Measurements from ENCODE around the gene GFER.
"Not testable (repeated sequence)": the region's sequence is repeated elsewhere in the genome, so short reads cannot be mapped to it uniquely, and the experiment has no call there.

GFER gene

GRCh38 chr16:2008631-2009163, 24.7 kb downstream of the GFER start:
- no peak for DNase-seq

DNA sequence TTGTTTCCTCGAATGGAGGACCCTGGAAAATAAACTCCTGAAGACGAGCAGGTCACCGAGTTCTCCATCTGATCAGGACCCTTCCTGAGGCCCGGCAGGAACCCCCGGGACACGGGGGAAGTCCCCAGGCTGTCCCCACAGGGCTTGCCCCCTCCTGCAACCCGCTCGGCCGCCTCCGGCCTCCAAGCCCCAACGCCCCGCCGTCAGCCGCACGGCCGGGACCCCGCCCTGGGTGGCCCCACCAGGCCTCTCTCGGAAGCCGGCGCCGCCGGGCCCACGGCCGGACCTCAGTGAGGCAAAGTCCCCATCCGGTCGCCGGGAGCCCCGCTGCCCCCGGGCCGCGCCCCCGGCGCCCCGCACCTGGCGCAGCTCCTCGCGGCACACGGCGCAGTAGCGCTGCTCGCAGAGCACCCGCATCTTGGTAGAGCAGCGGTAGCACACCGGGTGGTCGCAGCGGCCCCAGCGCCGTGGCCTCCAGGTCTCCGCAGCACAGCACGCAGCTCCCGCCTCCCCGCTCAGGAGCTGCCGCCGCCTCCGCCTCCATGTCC, 25.2 kb downstream of the GFER start:
- no peak for DNase-seq

DNA sequence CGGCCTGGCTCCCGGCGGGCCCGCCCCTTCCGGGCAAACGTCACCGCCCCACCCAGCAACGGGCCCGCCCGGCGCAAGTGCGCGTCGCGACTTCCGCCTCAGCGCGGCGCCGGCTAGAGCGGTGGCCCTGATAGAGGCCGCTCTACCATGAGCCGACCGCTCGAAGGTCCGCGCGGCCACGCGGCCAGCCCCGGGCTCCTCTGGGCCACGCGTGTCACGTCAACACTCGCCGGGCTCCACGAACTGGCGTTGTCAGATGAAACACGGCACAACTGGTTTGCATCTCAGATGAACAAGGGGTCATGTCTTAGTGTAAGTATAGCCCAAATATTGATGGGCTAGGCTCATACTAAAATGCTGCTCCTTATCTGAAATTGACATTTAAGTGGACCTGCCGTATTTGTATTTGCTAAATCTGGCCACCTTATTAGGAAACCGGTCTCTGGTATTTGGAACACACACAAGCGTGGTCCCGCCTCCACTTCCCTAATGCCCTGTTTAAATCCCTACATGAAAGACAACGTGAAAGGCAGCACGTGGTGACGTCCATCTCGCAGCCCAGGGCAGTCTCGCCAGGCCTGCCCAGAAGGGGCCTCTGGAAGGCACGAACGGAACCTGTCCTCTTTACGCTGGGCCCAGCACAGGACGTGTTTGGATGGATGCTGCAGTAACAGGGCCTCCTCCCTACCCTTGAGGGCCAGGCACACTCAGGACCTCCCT, 26.0 kb downstream of the GFER start, which contains the start of gene ZNF598:
TSS of gene ZNF598 (minus strand) at position 31 of the 720 bp plus-strand sequence.
- DNase-seq: peak; percentile 68

- not testable (repeated sequence) for DNase-seq
Measured at GRCh38 chr16:2011726-2012125, 27.7 kb downstream of the GFER start.

DNA sequence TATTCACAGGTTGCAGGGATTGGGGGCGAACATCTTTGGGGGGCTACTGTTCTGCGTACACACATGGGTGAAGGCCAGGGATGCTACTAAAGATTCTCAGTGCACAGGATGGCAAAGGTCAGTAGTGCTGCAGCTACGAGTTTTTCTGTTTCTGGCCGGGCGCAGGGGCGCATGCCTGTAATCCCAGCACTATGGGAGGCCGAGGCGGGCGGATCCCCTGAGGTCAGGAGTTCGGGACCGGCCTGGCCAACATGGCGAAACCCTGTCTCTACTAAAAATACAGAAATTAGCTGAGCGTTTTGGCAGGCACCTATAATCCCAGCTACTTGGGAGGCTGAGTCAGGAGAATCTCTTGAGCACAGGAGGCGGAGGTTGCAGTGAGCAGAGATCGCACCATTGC, 29.5 kb downstream of the GFER start:
- no peak for DNase-seq

DNA sequence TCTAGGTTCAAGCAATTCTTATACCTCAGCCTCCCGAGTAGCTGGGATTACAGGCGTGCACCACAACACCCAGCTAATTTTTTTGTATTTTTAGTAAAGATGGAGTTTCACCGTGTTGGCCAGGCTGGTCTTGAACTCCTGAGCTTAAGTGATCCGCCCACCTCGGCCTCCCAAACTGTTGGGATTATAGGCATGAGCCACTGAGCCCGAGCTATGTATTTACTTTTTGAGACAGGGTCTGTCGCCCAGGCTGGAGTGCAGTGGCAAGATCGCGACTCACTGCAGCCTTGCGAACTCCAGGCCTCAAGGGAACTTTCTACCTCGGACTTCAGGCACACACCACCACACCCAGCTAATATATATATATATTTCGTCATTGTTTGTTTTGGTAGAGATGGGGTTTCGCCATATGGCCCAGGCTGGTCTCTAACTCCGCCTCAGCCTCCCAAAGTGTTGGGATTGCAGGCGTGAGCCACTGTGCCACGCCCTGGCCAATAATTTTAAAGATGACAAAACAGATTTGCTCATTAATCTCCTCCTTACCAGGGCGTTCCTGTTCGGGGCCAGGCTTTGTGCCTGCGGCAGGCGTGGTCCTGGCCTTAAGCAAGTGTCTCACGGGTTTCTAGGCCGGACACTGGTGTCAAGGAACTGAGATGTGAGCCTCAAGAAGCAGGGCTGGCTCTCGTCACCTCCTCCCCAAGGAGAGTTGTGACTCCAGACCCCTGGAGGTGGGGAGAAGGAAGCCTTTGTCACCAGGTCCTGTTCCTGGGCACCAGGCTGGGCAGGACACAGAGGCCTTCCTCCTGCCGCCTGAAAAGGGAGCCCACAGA, 31.3 kb downstream of the GFER start:
- DNase-seq: no peak

DNA sequence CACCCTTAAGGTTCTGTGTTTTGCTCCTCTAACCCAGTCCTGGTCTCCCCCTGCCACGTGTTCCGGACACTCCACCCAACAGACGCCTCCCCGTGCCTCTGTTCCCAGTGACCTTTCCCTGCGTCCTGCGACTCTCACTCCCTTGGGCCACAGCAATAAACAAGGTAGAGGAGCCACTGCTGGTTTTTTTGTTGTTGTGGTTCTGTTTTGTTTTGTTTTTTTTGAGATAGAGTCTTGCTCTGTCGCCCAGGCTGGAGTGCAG, 31.9 kb downstream of the GFER start:
- DNase-seq: no peak

- DNase-seq: no peak
Measured at GRCh38 chr16:2016407-2016922, 32.5 kb downstream of the GFER start.

GRCh38 chr16:2019518-2019920, 35.5 kb downstream of the GFER start, which contains the start of gene NPW:
Gene NPW, plus strand, starts transcription at chr16:2019785.
- DNase-seq: no peak

DNA sequence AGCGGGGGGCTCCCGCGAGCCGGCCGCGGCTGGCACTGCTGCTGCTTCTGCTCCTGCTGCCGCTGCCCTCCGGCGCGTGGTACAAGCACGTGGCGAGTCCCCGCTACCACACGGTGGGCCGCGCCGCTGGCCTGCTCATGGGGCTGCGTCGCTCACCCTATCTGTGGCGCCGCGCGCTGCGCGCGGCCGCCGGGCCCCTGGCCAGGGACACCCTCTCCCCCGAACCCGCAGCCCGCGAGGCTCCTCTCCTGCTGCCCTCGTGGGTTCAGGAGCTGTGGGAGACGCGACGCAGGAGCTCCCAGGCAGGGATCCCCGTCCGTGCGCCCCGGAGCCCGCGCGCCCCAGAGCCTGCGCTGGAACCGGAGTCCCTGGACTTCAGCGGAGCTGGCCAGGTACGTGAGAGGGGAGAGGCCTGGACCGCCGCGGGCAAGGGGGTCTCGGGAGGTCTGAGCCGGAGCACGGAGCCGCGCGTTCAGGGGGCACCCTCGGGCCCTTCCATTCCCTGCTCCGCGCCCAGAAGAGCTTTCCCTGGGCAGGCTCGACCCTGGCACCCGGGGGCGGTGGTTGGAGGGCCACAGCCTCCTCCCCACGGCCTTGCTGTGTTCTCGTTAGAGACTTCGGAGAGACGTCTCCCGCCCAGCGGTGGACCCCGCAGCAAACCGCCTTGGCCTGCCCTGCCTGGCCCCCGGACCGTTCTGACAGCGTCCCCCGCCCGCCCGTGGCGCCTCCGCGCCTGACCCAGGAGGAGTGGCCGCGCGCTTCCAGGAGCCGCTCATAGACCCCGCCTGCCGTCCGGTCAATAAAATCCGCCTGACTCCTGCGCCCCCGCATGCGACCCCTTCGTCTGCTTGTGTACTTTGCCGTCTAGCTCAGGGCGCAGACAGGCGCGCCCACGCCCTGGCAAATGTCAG, 36.2 kb downstream of the GFER start:
- no peak for DNase-seq

- no peak for DNase-seq
Measured at GRCh38 chr16:2022723-2023091, 38.7 kb downstream of the GFER start.

- peak; percentile 98 for DNase-seq
Measured at GRCh38 chr16:2023092-2024031, 39.4 kb downstream of the GFER start.

GRCh38 chr16:2024032-2024420, 40.0 kb downstream of the GFER start:
- DNase-seq: no peak

DNA sequence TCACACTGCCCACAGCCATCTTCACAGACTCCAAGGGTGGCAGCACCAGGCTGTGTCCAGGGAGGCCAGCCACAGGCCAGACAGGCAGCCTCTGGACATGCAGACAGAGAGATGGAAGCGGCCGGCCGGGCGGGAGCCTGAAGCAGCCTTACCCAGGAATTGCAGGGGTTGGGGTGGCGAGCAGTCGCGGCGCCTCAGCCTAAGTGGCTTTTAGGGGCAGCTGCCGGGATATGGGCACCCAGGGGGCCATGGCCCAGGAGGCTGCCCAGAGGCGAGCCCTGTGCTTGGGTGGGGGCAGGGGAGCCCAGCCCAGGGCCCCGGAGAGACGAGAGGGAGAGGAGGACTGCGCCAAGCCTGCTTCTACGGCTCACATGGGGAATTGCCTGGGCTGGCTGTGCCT, 41.3 kb downstream of the GFER start:
- no peak for DNase-seq

DNA sequence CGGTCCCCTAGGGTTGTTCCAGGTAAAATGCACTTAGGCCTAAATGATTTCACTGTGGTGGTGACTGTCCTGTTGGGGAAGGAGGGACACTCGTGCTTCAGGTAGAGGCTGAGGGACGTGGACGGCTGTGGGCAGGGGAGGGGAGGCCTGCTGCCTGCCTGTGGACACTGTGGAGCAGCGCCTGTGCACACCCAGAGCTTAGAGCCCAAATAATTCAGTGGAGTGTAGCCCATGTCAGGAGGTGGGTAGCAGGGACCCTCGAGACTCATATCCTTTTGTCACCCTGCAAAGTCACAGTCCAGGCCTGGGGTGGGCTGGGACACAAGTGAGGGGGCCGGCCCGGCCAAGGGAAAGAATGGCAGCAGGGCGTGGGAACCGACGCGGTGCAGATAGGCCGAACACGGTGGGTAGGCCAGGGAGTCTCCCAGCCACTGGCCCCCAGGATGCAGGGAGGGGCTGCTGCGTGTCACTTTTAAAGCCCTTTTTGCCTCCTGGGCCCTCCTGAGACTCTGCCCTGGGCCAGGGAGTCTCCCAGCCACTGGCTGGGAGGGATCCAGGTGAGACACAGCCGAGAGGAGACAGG, 42.0 kb downstream of the GFER start:
- no peak for DNase-seq

DNA sequence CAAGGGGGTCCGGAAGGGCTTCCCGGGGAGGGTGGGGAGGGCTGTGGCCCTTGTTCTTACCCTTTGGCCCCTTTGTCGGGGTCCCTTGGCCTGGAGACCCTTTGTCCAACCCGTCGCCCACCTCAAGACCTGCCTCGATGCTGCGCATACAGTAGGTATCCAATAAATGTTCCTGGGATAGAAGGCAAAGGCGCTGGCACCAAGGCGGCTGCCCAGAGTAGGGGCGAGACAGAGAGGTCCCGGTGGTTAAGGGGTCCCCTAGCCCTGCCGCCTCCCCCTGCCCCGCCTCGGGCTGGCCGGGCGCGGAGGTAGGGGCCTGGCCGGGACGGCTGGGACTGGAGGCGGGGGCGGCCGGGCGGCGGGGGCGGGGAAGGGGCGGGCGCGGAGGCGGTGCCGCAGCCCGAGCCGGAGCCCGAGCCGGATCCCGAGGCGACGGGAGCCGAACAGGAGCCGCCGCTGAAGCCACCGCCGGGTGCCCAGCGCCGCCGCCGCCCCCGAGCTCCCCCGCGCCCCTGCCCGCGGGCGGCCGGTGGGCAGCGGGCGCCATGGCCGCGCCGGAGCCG, 42.5 kb downstream of the GFER start, which contains the start of gene NHERF2:
TSS of gene NHERF2 (plus strand) at position 442 of the 563 bp plus-strand sequence. CDS start at position 546, 104 bp downstream.
- DNase-seq: no peak

- DNase-seq: no peak
Measured at GRCh38 chr16:2027024-2028010, 43.3 kb downstream of the GFER start.

DNA sequence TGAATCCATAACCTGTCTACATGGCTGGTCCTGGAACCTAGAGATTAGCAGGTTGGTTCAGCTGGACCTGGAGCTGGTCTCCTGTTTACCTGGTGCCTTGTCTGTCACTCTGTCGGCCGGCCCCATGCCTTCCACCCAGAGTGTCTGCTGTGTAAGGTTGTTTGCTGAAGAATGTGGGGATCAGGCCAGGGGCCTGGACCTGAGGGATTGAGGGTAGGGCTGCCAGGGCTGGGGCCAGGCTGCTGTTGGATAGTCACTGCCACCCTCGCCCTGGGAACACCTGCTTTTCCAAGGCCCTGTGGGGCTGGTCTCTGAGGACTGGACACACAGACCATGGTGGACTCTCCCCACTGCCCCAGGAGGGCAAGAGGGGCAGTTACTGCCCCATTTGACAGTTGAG, 44.2 kb downstream of the GFER start:
- DNase-seq: no peak

GRCh38 chr16:2028620-2029220, 44.7 kb downstream of the GFER start:
- no peak for DNase-seq

Measured in activated T-cell treated with anti-CD3 and anti-CD28 coated beads for 4 hours (primary cell).